A673 (cell line): Measurements from ENCODE around the gene IGF2R.

ENCODE experiments used
- CTCF ChIP-seq: fragments of 300-800, 200-600 bp; sonication (generic); conservative IDR thresholded peaks from 2 replicates; pipeline ENCODE4 v1.5.1; 2017; ENCODE audit warnings: low read depth, mild to moderate bottlenecking, antibody characterized with exemption, low read length, moderate library complexity, mixed read lengths
- EZH2 ChIP-seq: fragments of 200-600 bp; sonication (generic); IDR thresholded peaks from 2 replicates; pipeline ENCODE4 v1.6.1; 2017; ENCODE audit warnings: borderline replicate concordance, low read depth, mild to moderate bottlenecking, mixed read lengths, antibody characterized with exemption, low read length; ENCODE audit not compliant: poor library complexity, severe bottlenecking

- no peak for TF ChIP-seq CTCF
- TF ChIP-seq EZH2 = no peak
Observed at GRCh38 chr6:160054913-160055312, 86.0 kb downstream of the IGF2R start.
